DMS153 treated with DMSO at 0.1 percent for 48 hours (cell line): ENCODE results near the gene MAP4K5.

Source experiments
- DNase-seq: peaks from one replicate; lab custom pipeline; 2025; ENCODE audit not compliant: unreplicated experiment; lab: John Stamatoyannopoulos, UW

The MAP4K5 gene

GRCh38 chr14:50477760-50478159 is 54.6 kb downstream of the MAP4K5 start:
- DNase-seq = no peak

GRCh38 chr14:50476134-50476533 is 56.2 kb downstream of the MAP4K5 start:
- no peak for DNase-seq

GRCh38 chr14:50475460-50475859 is 56.9 kb downstream of the MAP4K5 start:
- DNase-seq = no peak

- no peak for DNase-seq
These were observed 60.4 kb downstream of the MAP4K5 start for GRCh38 chr14:50471838-50472465.

GRCh38 chr14:50469982-50470381 is 62.4 kb downstream of the MAP4K5 start:
- DNase-seq = no peak

GRCh38 chr14:50462111-50462510 is 70.3 kb downstream of the MAP4K5 start:
- DNase-seq = no peak

- no peak for DNase-seq
These were observed 78.5 kb downstream of the MAP4K5 start for GRCh38 chr14:50453869-50454268.

- DNase-seq = no peak
These were observed 79.2 kb downstream of the MAP4K5 start for GRCh38 chr14:50452979-50453705.

GRCh38 chr14:50452296-50452695 is 80.1 kb downstream of the MAP4K5 start:
- peak; percentile 5 for DNase-seq

- DNase-seq = no peak
These were observed 80.5 kb downstream of the MAP4K5 start for GRCh38 chr14:50451854-50452253.

GRCh38 chr14:50447461-50447860 is 84.9 kb downstream of the MAP4K5 start:
- no peak for DNase-seq

- DNase-seq = no peak
These were observed 97.8 kb downstream of the MAP4K5 start for GRCh38 chr14:50434528-50434927.

GRCh38 chr14:50432131-50432530 is 100.2 kb downstream of the MAP4K5 start:
- DNase-seq = no peak

GRCh38 chr14:50425816-50426215 is 106.6 kb downstream of the MAP4K5 start:
- DNase-seq = no peak

GRCh38 chr14:50425105-50425504 is 107.3 kb downstream of the MAP4K5 start:
- no peak for DNase-seq

- no peak for DNase-seq
These were observed 108.8 kb downstream of the MAP4K5 start for GRCh38 chr14:50423529-50423928.

GRCh38 chr14:50421499-50421898 is 110.9 kb downstream of the MAP4K5 start:
- DNase-seq = no peak

GRCh38 chr14:50417853-50418252 is 114.5 kb downstream of the MAP4K5 start:
- DNase-seq = no peak

GRCh38 chr14:50410921-50411320 is 121.4 kb downstream of the MAP4K5 start:
- DNase-seq = no peak

GRCh38 chr14:50410071-50410470 is 122.3 kb downstream of the MAP4K5 start:
- no peak for DNase-seq

- DNase-seq = no peak
These were observed 125.1 kb downstream of the MAP4K5 start for GRCh38 chr14:50407111-50407812.

- DNase-seq = no peak
These were observed 128.9 kb downstream of the MAP4K5 start for GRCh38 chr14:50403419-50403818.
